HG03097 (cell line): ENCODE data around the gene DGCR2.
"Not testable (repeated sequence)": the region's sequence is repeated elsewhere in the genome, so short reads cannot be mapped to it uniquely, and the experiment has no call there.

Experiments
- ATAC-seq: cut with Tn5 transposase; IDR thresholded peaks from one replicate; pipeline ENCODE4 v1.9.1; 2021; ENCODE audit not compliant: unreplicated experiment, low FRiP score

Gene DGCR2

GRCh38 chr22:19044381-19044780, 77.8 kb downstream of the DGCR2 start:
- ATAC-seq = no peak

DNA sequence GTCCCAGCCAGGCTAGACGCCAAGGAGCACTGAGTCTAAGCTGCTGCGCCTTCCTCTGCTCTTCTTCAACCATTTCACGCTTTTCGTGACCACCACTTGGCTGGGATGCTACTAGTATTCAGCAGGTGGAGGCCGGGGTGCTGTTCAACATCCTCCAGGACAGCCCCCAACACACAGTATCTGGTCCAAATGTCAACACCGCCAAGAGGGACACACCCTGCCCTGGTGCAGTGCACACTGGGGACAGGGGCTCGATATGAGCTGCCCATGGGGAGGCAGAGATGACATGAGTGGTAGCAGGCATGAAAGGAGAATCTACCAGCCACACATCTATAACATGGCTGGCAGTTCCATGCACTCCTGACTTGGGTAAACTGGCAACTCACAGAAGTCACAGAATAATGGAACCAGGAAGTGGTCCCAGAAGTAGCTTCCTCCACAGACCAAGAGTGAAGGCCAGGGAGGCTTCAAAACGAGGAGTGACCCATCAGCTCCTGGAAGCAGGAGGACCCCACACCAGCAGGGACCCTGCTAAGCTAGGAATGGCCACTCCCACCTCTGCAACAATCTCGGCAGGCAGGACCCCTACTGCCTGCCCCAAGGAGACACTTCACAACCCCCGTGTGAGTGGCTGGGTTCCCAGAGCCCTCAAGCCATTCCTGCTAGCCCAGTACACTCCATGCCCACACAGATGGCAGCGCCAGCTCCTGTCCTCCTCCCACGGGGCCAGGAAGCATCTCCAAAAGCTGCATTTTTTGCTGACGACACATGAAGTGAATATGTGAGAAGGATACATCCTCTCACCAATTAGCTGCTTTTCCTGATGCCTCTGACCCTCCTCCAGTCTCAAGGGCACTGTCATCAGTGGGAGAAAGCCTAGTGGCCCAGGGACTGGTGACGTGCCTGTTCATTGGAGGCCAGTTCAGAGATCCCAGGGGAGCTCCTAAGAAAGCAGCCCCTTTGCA, 78.8 kb downstream of the DGCR2 start:
- ATAC-seq = no peak

GRCh38 chr22:19042285-19043120, 79.7 kb downstream of the DGCR2 start:
- no peak for ATAC-seq

GRCh38 chr22:19041704-19042074, 80.5 kb downstream of the DGCR2 start:
- ATAC-seq = no peak

- ATAC-seq = no peak
These were observed 81.1 kb downstream of the DGCR2 start for GRCh38 chr22:19040888-19041703.

- ATAC-seq = no peak
These were observed 81.8 kb downstream of the DGCR2 start for GRCh38 chr22:19040391-19040861.

- no peak for ATAC-seq
These were observed 82.4 kb downstream of the DGCR2 start for GRCh38 chr22:19039796-19040280.

DNA sequence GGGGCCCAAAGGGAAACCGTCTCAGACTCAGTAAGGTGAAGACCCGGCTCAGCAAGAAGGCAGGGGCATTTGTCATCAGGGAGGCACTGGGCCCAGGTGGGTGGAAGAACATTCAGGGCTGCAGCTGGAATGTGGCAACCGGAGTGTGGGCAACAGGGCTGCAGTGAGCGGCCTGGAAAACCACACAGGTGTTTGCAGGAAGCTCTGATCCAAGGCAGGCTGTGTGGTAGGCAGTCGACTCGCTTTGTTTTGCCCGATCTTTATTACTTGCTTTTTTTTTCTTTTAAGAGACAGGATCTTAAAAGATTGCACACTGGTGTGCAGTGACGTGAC, 82.8 kb downstream of the DGCR2 start:
- ATAC-seq = no peak

DNA sequence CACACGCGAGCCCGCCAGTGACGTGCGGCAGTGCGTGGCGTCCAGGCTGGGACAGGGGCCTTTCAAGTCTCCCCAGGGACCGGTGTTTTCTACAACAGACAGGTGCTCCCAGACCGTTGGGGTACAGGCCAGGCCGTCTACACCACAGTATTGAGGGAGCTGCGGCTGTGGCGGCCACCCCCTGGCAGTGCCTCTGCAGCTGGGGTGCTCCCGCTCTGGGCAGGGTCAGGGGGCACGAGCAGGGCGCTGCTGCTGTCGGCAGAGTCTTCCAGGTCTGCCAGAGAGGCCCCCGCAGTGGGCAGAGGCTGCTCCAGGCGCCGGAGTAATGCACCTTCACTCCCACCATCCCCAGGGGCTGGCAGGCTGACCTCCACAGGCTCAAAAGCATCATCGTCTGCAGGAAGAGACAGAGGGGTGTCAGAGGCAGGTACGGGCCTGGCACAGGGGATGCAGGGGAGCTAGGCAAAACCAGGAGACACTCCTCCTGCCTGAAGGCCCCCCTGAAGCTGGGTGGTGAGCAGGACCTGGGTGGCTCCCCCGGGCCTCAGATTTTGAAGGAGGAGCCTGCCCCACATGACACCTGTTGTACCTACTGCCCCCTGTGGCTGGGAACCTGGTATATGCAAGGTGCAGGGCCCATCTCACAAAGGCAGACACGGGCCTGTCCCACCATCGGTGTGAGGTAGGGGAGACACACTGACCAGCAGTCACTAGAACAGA, 83.3 kb downstream of the DGCR2 start:
- ATAC-seq = no peak

DNA sequence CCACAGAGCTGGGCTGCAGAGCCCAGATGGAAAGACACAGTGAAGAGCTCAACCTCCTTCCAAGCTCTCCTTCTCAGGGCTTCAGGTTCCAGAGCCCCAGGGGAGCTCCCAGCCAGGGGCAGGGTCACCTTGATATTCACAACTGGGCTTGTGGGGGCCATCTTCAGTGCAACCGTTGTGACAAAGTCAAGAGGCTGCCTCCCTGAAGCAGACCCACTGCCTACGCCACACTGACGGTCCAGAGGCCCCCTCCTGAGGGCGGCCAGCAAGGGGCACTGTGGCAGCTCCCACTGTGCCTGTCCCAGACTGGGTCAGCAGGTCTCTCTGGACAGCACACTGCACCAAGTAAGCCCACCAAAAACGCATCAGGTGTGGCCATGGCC, 84.1 kb downstream of the DGCR2 start:
- ATAC-seq = no peak

DNA sequence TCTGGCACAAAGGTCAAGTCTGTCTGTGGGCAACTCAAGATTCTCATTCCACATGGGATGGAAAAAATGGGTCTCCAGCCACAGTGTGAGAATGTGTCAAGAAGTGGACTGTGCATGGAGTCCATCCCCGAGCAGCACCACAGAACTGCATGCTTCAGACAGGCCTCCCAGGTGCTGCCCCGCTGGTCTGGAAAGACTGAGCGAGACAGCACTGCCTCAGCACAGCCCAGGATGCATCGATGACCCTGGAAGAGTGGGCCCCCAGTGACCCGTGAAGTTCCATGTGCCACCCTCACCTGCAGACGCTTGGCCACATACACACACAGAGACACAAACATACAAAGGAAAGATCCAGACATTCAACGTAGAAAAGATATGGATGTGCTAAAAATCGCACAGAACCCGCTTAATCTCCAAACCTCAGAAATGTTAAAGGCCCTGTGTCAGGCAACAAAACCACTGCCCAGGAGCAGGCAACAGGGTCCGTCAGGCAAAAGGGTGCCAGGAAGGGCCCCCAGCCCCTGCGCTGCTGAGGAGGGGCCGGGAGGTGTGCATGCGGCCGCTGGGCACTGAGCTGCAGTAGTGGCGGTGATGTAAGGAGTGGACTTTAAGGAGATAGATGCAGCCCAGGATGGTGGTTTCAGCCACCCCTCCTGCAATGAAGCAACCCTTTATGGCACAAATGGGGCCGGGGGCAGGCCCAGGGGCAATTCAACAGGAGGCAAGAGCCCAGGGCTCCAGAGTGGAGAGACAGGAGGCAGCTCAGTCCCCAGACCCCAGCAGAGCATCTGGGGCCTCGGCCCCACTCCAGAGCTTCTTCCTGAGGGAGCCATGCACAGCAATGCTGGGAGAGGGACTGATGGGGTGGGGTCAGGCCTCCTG, 84.7 kb downstream of the DGCR2 start:
- ATAC-seq = no peak

GRCh38 chr22:19036523-19037273, 85.5 kb downstream of the DGCR2 start:
- no peak for ATAC-seq

- ATAC-seq = no peak
These were observed 86.0 kb downstream of the DGCR2 start for GRCh38 chr22:19036229-19036522.

DNA sequence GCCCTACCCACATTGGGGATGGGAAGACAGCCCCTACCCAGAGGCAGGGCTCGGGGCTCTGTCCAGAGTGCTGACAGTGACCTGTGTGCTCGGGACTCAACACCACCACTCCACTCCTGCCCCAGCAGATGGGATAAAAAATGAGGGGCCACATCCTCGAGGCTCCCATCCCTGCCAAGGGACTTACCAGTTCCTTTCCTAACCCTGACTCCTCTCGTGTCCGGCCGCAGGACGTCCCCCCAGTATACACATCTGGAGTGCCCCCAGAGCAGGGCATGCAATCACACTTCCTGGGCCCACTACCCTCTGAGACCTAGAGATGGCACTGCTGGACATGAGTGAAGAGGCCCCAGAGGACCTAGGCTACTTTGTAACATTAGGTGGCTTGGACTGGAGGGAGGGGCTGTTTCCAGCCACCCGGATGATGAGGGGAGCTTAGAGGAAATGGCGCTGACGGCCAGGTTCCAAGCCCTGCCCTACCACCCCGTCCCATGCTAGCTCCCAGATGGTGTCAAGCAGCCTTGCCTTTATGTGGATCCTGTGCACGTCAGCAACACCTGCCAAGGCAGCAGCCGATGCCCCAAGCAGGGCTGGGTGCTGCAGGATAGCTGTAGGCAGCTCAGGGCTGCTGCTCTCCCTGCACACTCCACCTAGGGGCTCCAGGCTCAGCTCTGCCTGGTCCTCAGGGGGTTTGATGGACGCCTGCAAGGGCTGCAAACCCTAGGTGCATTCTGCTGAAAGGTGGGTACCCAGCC, 86.6 kb downstream of the DGCR2 start:
- ATAC-seq = no peak

DNA sequence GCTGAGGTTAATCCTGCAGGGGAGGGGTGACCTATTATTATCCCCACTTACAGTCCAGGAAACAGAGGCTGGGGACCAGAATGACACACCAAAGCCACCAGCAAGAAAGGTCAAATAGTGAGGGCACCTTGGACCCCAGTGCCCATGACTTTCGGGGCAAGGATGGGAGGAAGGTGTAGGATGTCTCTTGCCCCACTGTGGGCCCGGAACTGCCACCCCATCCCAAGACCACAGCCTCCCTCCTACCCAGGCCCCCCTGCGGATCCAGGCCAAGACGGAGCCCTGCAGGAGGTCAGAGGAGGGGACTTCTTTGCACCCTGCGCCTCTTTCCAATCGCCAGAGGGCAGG, 87.1 kb downstream of the DGCR2 start:
- not testable (repeated sequence) for ATAC-seq

DNA sequence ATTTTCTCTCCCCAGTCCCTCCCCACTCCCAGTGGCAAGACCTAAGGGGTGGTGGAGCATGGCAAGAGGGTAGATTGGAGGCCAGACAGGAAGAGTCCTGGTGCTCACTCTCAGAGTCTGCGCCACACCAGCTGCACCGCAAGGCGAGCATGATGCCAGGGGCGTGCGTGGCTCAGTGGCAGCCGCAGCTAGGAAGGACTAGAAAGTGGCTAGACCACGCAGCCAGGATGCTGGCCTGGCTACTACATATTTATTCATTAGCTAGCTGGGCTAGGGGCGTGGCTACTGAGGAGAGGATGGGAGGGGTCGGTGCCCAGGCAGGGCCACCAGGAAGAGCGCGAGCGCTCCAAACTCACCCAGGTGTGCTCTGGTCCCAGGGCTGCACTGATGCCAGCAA, 87.5 kb downstream of the DGCR2 start:
- not testable (repeated sequence) for ATAC-seq

DNA sequence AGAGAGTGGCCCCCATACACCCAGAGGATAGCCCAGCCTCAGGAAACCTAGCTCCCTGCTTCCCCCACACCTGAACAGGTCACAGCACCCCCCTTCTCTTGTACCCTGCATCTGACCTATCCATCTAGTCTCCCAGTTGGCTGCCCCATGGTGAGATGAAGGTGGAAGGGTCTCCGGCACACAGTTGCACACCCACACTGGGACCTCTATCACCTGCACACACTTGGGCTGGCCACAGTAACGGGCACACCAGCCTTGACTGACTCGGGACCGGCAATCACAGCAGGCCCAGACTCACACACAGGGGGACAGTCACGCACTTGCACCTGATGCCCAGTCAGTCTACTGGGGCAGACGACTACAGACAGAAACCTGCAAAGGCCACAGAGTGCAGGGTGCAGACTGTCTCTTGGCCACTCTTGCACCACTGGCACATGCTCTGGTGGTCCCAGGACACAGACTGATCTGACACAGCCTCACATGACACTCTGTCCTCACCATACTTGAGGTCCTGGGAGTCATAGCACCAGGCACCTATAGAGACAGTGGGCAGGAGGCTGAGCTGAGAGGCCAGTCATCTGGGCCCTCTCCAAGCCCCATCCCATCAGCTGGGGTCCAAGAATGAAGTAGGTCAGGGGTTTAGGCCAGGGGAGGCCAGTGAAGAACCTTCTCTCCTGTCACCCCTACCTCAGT, 88.0 kb downstream of the DGCR2 start:
- ATAC-seq = not testable (repeated sequence)
